8988T (cell line): Measurements from ENCODE around the gene CTSZ.
"Not testable (repeated sequence)": the region's sequence is repeated elsewhere in the genome, so short reads cannot be mapped to it uniquely, and the experiment has no call there.

Source experiments
- DNase-seq: peaks from one replicate; pipeline ENCODE4 v3.0.0; 2011

CTSZ gene

GRCh38 chr20:58978351-58979190, 28.5 kb downstream of the CTSZ start:
- no peak for DNase-seq

- DNase-seq, result no peak
Observed at GRCh38 chr20:58976061-58976730, 30.9 kb downstream of the CTSZ start.

GRCh38 chr20:58975353-58975752, 31.7 kb downstream of the CTSZ start:
- DNase-seq, result no peak

GRCh38 chr20:58973866-58974265, 33.2 kb downstream of the CTSZ start:
- DNase-seq, result no peak

GRCh38 chr20:58973179-58973578, 33.9 kb downstream of the CTSZ start:
- no peak for DNase-seq

GRCh38 chr20:58971429-58971828, 35.6 kb downstream of the CTSZ start:
- DNase-seq, result no peak

GRCh38 chr20:58970146-58970545, 36.9 kb downstream of the CTSZ start:
- DNase-seq, result no peak

- no peak for DNase-seq
Observed at GRCh38 chr20:58969439-58969838, 37.6 kb downstream of the CTSZ start.

GRCh38 chr20:58967652-58968429, 39.2 kb downstream of the CTSZ start:
- DNase-seq, result no peak

- DNase-seq, result no peak
Observed at GRCh38 chr20:58965270-58966064, 41.6 kb downstream of the CTSZ start.

GRCh38 chr20:58963922-58964321, 43.1 kb downstream of the CTSZ start:
- not testable (repeated sequence) for DNase-seq

GRCh38 chr20:58963060-58963584, 43.9 kb downstream of the CTSZ start:
- DNase-seq, result no peak

- no peak for DNase-seq
Observed at GRCh38 chr20:58959652-58960051, 47.4 kb downstream of the CTSZ start.

GRCh38 chr20:58956078-58956477, 51.0 kb downstream of the CTSZ start:
- no peak for DNase-seq

GRCh38 chr20:58953050-58953449, 54.0 kb downstream of the CTSZ start:
- no peak for DNase-seq

- no peak for DNase-seq
Observed at GRCh38 chr20:58950603-58951002, 56.5 kb downstream of the CTSZ start.

- not testable (repeated sequence) for DNase-seq
Observed at GRCh38 chr20:58947797-58948388, 59.2 kb downstream of the CTSZ start.

GRCh38 chr20:58945965-58946631, 61.0 kb downstream of the CTSZ start:
- no peak for DNase-seq
